Fibroblast of lung (primary cell): ENCODE results near the gene TEX2. TPM values are rescaled to one million over a fixed set of nuclear protein-coding genes. Genes with fewer than 3 reads are reported as not detected.
"Not testable (repeated sequence)": the region's sequence is repeated elsewhere in the genome, so short reads cannot be mapped to it uniquely, and the experiment has no call there.

Experiments used
- DNase-seq, 2 donors: peaks; one replicate each; pipeline versions ENCODE4 v3.0.0 to v3.0.0-alpha.2; 2010; ENCODE audit warnings: low read depth in 2 of 2
- H2AFZ ChIP-seq: 2 replicates; pipeline ENCODE4 v1.5.1; 2012; ENCODE audit warnings: low read length, control low read depth, inconsistent platforms
- H3K27ac ChIP-seq: 2 replicates; pipeline ENCODE4 v1.5.1; 2011; ENCODE audit warnings: low read length, control low read depth; ENCODE audit not compliant: insufficient read depth
- H3K27me3 ChIP-seq: 2 replicates; pipeline ENCODE4 v1.5.1; 2011; ENCODE audit warnings: mild to moderate bottlenecking, low read length; ENCODE audit not compliant: control insufficient read depth, insufficient read depth
- H3K36me3 ChIP-seq: 2 replicates; pipeline ENCODE4 v1.5.1; 2011; ENCODE audit warnings: low read length; ENCODE audit not compliant: control insufficient read depth, insufficient read depth
- H3K4me1 ChIP-seq: 2 replicates; pipeline ENCODE4 v1.5.1; 2011; ENCODE audit warnings: low read length; ENCODE audit not compliant: control insufficient read depth, insufficient read depth; ENCODE audit errors: extremely low read depth
- H3K4me2 ChIP-seq: 2 replicates; pipeline ENCODE4 v1.5.1; 2011; ENCODE audit warnings: low read length, control low read depth; ENCODE audit not compliant: insufficient read depth; ENCODE audit errors: extremely low read depth
- H3K4me3 ChIP-seq, 4 experiments: fragments of 200-600 bp in 1 of 4; sonication (generic) in 1 of 4; replicated peaks in 1 of 4; 2 replicates each; pipeline ENCODE4 v1.5.1; 2011 to 2016; ENCODE audit warnings: low read length in 4 of 4, low read depth in 3 of 4, mild to moderate bottlenecking in 3 of 4, control low read depth in 2 of 4, inconsistent platforms in 1 of 4, mixed read lengths in 1 of 4; ENCODE audit not compliant: insufficient read depth in 1 of 4; ENCODE audit errors: control extremely low read depth in 1 of 4
- H3K79me2 ChIP-seq: 2 replicates; pipeline ENCODE4 v1.5.1; 2012; ENCODE audit warnings: mild to moderate bottlenecking, low read length, inconsistent platforms; ENCODE audit not compliant: control insufficient read depth, insufficient read depth
- H3K9ac ChIP-seq: 2 replicates; pipeline ENCODE4 v1.5.1; 2011; ENCODE audit warnings: mild to moderate bottlenecking, low read length, control low read depth; ENCODE audit not compliant: insufficient read depth
- H3K9me3 ChIP-seq: 2 replicates; pipeline ENCODE4 v1.5.1; 2012; ENCODE audit warnings: low read depth, low read length; ENCODE audit not compliant: control insufficient read depth, insufficient read depth
- H4K20me1 ChIP-seq: 2 replicates; pipeline ENCODE4 v1.5.1; 2011; ENCODE audit warnings: low read length; ENCODE audit not compliant: control insufficient read depth, insufficient read depth; ENCODE audit errors: extremely low read depth
- CTCF ChIP-seq, 2 donors: IDR thresholded peaks in 1 of 2; conservative IDR thresholded peaks in 1 of 2; 1 replicate in 1 of 2; 2 replicates in 1 of 2; pipeline ENCODE4 v1.5.1; 2011 to 2012; ENCODE audit warnings: low read length in 2 of 2, control low read depth in 1 of 2, inconsistent platforms in 1 of 2, low read depth in 1 of 2, mild to moderate bottlenecking in 1 of 2
- EZH2 ChIP-seq: IDR thresholded peaks from 2 replicates; pipeline ENCODE4 v1.5.1; 2012; ENCODE audit warnings: low read length, control low read depth, mild to moderate bottlenecking; ENCODE audit errors: missing control alignments
- polyA plus RNA-seq, 2 donors: library from polyadenylated mRNA; depleted of rRNA in 1 of 2; stranded (reverse) in 1 of 2; unstranded in 1 of 2; fragments of >200 nt; gene quantifications; 2 replicates each; pipeline ENCODE4 v1.2.1, GENCODE V29; 2011 to 2012; ENCODE audit warnings: missing spikeins in 1 of 2
- total RNA-seq: library from RNA; depleted of rRNA; stranded (reverse); fragments of >200 nt; gene quantifications from 2 replicates; pipeline ENCODE4 v1.2.1, GENCODE V29; 2014

Gene TEX2
- total and polyA plus RNA-seq, 2 donors (not counting 1 experiment from before 2014, with no cell fraction given), result 18.6 to 33.4 TPM

GRCh38 chr17:64188088-64188487 is 75.0 kb downstream of the TEX2 start:
- Histone ChIP-seq H3K4me3 (no peak overlapping the region), H2AFZ (no peak overlapping the region), H3K27ac (no peak overlapping the region), H3K9ac (no peak overlapping the region), H3K27me3 (no peaks in the 10 kb centered on the region), H3K9me3 (no peaks in the 10 kb centered on the region), H3K4me2 (no peak overlapping the region), H3K79me2 (no peaks in the 10 kb centered on the region), H4K20me1 (no peaks in the 10 kb centered on the region), H3K4me1 (peaks cover 2% of the 10 kb centered on the region), H3K36me3 (peaks cover 3% of the 10 kb centered on the region)
- TF ChIP-seq EZH2 (no peak), CTCF (conservative IDR thresholded peaks at IDR 0.05 in 1 of 2, IDR thresholded peaks at IDR 0.05 in 1 of 2; ENCODE audit: low read depth in 1 of 2, low read length in 2 of 2) (no peak)
- no peak for DNase-seq

DNA sequence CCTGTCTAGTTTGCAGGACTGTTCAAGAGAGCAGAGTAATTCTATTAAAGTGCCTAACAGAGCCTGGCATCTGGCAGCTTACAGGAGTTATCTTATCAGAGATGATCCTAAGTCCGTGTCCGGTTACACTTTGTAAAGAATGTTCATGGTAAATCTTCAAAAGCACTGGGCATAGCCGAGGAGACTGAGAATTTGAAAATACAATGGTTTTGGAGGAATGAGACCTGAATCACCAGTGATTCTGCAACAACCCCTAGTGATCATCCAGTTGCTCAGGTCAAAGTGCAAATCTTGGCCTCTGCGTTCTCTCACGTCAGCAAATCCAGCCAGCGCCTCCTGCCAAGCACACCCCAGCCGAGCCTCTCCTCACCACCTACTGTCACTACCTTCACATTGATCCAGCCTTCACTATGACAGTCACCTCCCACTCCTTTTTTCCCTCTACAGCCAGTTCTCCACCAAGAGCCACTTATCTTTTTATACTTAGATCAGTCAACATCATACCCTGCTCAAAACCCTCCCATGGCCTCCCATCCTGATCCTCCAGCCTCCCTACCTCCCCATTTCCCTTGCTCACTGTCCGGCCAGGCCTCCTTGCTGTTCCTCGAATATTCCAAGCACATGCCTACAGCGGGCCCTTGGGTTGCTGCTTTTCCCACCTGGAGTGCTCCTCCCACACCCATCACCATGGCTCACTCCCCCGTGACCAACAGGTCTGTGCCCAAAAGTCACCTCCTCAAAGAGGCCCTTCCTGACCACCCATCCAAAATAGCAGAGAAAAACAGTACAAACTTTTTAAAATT is 75.8 kb downstream of the TEX2 start:
- Histone ChIP-seq H3K4me3 (no peak overlapping the region), H2AFZ (no peak overlapping the region), H3K27me3 (no peaks in the 10 kb centered on the region), H3K9ac (no peak overlapping the region), H3K9me3 (no peaks in the 10 kb centered on the region), H3K36me3 (peaks cover 3% of the 10 kb centered on the region), H4K20me1 (no peaks in the 10 kb centered on the region), H3K4me1 (peaks cover 2% of the 10 kb centered on the region), H3K4me2 (no peak overlapping the region), H3K79me2 (no peaks in the 10 kb centered on the region), H3K27ac (no peak overlapping the region)
- no peak for TF ChIP-seq CTCF (conservative IDR thresholded peaks at IDR 0.05 in 1 of 2, IDR thresholded peaks at IDR 0.05 in 1 of 2; ENCODE audit: low read depth in 1 of 2, low read length in 2 of 2)
- no peak for TF ChIP-seq EZH2
- DNase-seq, result no peak

- no peak for TF ChIP-seq EZH2
- TF ChIP-seq CTCF (conservative IDR thresholded peaks at IDR 0.05 in 1 of 2, IDR thresholded peaks at IDR 0.05 in 1 of 2; ENCODE audit: low read depth in 1 of 2, low read length in 2 of 2), result no peak
- H3K4me2 ChIP-seq, result no peak overlapping the region
- DNase-seq, result no peak
- peaks cover 2% of the 10 kb centered on the region for H3K4me1 ChIP-seq
- no peak overlapping the region for H3K9ac ChIP-seq
- H3K27ac ChIP-seq, result no peak overlapping the region
- H3K9me3 ChIP-seq, result no peaks in the 10 kb centered on the region
- no peak overlapping the region for H3K4me3 ChIP-seq
- no peaks in the 10 kb centered on the region for H4K20me1 ChIP-seq
- H3K27me3 ChIP-seq, result no peaks in the 10 kb centered on the region
- H3K36me3 ChIP-seq, result peaks cover 3% of the 10 kb centered on the region
- no peak overlapping the region for H2AFZ ChIP-seq
- no peaks in the 10 kb centered on the region for H3K79me2 ChIP-seq
These were observed 76.6 kb downstream of the TEX2 start for GRCh38 chr17:64186171-64187092.

GRCh38 chr17:64185557-64185956 is 77.5 kb downstream of the TEX2 start:
- not testable (repeated sequence) for H3K36me3 ChIP-seq, H4K20me1 ChIP-seq, H3K4me1 ChIP-seq, H3K9ac ChIP-seq, H3K4me3 ChIP-seq, H2AFZ ChIP-seq, H3K27me3 ChIP-seq, H3K9me3 ChIP-seq, H3K79me2 ChIP-seq, H3K27ac ChIP-seq, H3K4me2 ChIP-seq
- peak in 1 of 2 donors; percentile 41 for DNase-seq
